Measurements from ENCODE around the gene CHCHD3.

- TF ChIP-seq, protein P1, sequence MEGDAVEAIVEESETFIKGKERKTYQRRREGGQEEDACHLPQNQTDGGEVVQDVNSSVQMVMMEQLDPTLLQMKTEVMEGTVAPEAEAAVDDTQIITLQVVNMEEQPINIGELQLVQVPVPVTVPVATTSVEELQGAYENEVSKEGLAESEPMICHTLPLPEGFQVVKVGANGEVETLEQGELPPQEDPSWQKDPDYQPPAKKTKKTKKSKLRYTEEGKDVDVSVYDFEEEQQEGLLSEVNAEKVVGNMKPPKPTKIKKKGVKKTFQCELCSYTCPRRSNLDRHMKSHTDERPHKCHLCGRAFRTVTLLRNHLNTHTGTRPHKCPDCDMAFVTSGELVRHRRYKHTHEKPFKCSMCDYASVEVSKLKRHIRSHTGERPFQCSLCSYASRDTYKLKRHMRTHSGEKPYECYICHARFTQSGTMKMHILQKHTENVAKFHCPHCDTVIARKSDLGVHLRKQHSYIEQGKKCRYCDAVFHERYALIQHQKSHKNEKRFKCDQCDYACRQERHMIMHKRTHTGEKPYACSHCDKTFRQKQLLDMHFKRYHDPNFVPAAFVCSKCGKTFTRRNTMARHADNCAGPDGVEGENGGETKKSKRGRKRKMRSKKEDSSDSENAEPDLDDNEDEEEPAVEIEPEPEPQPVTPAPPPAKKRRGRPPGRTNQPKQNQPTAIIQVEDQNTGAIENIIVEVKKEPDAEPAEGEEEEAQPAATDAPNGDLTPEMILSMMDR (conservative IDR thresholded peaks at IDR 0.05 in 1 of 2, IDR thresholded peaks at IDR 0.05 in 1 of 2; ENCODE audit: low read depth in 1 of 2, low read length in 2 of 2) = no peak
- no peak for TF ChIP-seq EZH2 (IDR thresholded peaks at IDR 0.05; ENCODE audit: low read length, missing control alignments)
Observed at GRCh38 chr7:133130166-133130565, 48.3 kb upstream of the CHCHD3 start.
